ENCODE measurements around the gene PLCXD3.

PLCXD3 gene

DNA sequence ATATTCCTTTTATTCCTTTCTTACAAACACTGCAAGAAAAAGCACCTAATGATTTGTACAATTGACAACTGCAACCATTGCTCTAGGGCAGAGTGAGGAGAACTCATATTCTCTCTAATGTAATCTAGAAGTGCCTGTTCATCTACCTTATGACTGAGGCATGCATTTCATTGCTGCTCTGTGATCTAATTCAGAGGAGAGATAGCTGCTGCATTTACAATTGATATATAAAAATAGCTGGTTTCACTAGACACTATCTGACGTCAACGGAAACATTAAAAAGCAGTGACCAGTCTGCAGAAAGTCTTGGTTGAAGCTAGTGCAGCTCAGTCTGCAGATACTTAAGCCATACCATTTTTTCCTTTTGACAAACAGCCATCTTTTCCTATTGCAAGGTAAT lies 224.2 kb downstream of the PLCXD3 start:
- DNase-seq (ENCODE audit: low read depth, low spot score), result no peak

- DNase-seq (ENCODE audit: low read depth, low spot score), result no peak
Measured at GRCh38 chr5:41284938-41285337, 225.5 kb downstream of the PLCXD3 start.

DNA sequence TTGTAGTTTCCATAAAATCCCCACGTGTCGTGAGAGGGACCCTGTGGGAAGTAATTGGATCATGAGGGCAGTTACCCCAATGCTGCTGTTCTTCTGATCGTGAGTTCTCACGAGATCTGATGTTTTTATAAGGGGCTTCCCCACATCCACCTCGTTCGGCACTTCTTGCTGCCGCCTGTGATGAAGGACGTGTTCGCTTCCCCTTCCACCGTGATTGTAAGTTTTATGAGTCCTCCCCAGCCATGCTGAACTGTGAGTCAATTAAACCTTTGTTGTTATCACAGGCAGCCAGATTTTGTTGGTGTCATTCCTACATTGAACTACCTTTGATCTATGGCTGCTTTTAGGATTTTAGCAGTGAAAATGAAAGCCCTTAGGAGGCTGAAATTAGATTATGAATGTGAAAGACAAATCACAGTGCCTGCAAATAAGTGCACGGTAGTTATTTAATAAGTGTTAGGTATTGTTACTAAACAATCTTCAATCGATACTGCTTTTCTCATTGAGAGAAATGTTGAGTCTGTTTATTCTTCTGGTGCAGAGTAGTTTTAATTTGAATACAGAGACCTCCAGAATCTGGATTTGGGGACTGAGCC lies 229.1 kb downstream of the PLCXD3 start:
- DNase-seq (ENCODE audit: low read depth, low spot score), result no peak

DNA sequence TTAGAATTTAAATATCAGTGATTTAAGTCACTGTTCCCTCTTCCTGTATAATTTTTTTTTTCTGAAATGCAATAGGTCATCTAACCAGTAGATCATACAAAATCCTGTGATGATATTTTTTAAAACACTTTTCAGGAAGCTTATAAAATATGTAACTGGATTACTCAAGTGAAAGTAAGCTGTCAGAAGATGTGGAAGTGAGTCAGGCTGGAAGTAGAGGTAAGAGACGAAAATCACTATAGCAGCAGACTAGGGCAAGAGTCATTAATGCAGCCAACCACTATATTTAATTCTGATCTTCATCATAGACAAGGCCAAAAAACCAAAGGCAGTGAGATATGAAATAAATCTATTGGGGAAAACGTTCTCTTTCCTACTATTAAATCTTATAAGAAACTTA lies 231.4 kb downstream of the PLCXD3 start:
- DNase-seq (ENCODE audit: low read depth, low spot score), result no peak

- no peak for DNase-seq (ENCODE audit: low read depth, low spot score)
Measured at GRCh38 chr5:41277476-41278245, 232.7 kb downstream of the PLCXD3 start.

DNA sequence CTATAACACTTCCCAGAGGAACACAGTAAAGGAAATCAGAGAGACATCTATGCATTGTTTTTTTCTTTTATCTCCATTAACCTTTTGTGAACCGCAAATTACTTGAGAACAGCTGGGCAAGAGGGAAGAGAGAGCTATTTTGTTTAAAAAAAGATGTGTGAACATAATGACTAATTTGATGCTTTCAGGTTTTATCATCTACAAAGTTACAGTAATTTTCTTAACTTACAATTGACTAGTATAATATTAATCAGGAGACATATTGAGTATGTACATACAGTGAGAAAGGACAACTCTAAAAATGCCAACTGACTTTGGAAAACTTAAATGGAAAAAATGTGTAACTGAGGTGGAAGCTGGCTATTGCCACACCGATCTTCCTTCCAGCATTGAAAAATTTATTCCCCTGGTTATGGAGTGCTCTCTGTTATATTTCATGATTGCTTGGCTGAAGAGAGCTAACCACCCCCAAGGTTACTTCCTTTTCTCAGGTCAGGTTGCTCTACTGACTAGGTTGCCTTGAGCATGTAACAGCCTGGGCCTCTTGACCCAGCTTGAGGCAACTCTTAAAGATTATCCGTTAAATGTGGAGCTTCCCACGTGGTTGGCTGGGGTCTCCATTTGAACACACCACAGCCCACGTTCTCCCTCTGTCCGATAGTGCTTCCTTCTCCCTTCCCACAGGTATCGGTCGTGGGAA lies 234.4 kb downstream of the PLCXD3 start:
- DNase-seq (ENCODE audit: low read depth, low spot score), result no peak

DNA sequence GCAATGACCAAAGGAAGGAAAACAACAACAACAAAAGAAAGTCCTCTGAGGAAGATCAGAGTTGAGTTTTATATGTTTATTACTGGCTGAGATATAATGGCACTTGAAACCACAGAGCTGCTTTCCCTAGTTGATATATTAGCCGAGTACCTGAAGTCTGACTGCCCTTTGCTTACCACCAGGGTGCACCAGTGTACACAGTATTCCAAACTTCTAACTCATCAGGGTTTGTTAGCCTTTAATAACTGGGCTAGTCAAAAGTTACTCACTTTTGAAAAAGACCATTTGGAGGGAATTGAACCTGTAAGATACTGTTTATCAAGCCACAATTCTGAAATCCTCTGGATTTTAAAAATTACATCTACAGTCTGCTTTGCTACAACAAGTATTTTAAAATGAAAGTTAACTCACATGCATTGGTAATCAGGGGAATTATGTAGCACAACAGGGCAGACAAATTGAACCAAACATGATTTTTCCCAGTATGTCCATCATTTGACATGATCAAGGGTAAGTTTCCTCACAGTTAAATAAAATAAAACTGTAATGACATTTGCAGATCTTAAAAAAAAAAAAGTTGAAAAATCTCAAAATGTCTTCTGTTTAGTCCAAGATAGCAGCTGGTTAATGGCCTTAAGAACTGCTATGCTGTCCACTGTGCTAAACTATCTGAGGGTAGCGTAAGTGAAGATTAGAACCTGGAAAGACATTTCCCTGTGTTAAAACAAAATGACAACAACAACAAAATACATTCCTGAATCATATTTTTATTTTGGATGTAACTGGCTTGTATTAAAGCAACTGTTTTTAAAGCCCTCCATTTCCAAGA lies 239.8 kb downstream of the PLCXD3 start:
- no peak for DNase-seq (ENCODE audit: low read depth, low spot score)

DNA sequence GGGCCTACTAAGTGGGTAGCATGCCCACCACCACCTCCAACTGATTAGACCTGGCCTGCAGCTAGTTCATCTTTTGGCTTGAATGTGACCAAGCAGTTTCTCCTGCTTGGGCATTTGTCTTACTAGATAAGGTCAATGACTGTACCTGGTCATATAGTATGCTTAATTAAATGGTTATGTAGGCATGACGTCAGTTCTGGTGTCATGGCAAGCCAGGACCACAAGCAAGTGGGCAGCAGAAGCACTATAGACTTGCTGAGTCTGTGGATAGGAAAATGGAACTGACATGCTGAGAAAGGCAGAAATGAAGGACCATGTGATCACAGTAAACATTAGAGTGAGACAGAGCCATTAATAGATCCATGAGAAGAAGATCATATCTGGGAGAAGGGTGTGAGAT lies 241.5 kb downstream of the PLCXD3 start:
- no peak for DNase-seq (ENCODE audit: low read depth, low spot score)

DNA sequence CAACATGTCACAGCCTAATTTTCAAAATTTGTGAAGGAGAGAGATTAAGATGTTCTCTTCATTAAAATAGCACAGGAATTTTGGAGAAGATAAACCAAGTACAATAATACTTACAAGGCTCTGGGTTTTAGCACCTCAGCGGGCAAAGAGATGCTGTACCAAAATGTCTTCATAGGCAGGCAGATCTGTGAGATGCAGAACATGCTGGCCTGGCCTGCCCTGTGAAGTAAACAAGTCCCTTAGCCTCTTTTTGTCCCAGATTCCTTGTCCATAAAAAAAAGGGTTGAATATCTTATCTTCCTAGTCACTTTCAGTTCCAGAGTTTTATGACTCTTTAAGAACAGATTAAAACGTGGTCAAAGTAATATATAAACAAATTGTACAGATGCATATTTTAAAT lies 244.0 kb downstream of the PLCXD3 start:
- DNase-seq (ENCODE audit: low read depth, low spot score), result no peak

- DNase-seq (ENCODE audit: low read depth, low spot score), result no peak
Measured at GRCh38 chr5:41264019-41264418, 246.4 kb downstream of the PLCXD3 start.

- DNase-seq (ENCODE audit: low read depth, low spot score), result no peak
Measured at GRCh38 chr5:41263335-41263734, 247.1 kb downstream of the PLCXD3 start.

Data from activated CD4-positive, CD25-positive, alpha-beta regulatory T cell treated with anti-CD3 and anti-CD28 coated beads, Interleukin-2, amount 50 U/mL, for 16 hours (primary cell).